ENCODE data around the gene PLPPR5. TPM values are rescaled to one million over a fixed set of nuclear protein-coding genes. Genes with fewer than 3 reads are reported as not detected.

PLPPR5 gene
- total RNA-seq, 2 experiments from 2014 or later = not detected

- Mint-ChIP-seq H3K36me3 (ENCODE audit: low read depth) (no peaks in the 10 kb centered on the region), H3K27ac (no peak overlapping the region), H3K27me3 (no peaks in the 10 kb centered on the region), H3K4me3 (no peak overlapping the region), H3K9me3 (no peaks in the 10 kb centered on the region), H3K4me1 (ENCODE audit: low read depth) (no peaks in the 10 kb centered on the region)
- Histone ChIP-seq H3K4me3 (ENCODE audit: low read length) (no peak overlapping the region), H3K27ac (ENCODE audit: low read depth in 1 of 2, low read length in 2 of 2) (no peak overlapping the region), H3K27me3 (ENCODE audit: control insufficient read depth in 1 of 2, insufficient read depth in 2 of 2, low read length in 2 of 2) (no peaks in the 10 kb centered on the region), H3K36me3 (ENCODE audit: insufficient read depth, low read length) (no peaks in the 10 kb centered on the region), H3K4me1 (ENCODE audit: insufficient read depth, low read length) (no peaks in the 10 kb centered on the region), H3K9me3 (ENCODE audit: control insufficient read depth in 1 of 2, insufficient read depth in 1 of 2, low read length in 2 of 2) (no peaks in the 10 kb centered on the region)
- ATAC-seq (ENCODE audit: poor library complexity) (no peak), DNase-seq (no peak)
- CTCF ChIA-PET = no interaction called here
- no peak for TF ChIP-seq CTCF (IDR thresholded peaks at IDR 0.05)
- POLR2A ChIA-PET = no interaction called here
- intact Hi-C loops (cut with DNase I, micrococcal nuclease) = no loop called here
Observed at GRCh38 chr1:98947071-98947470, 57.6 kb downstream of the PLPPR5 start.

- Mint-ChIP-seq H3K4me3 (no peak overlapping the region), H3K4me1 (ENCODE audit: low read depth) (no peaks in the 10 kb centered on the region), H3K36me3 (ENCODE audit: low read depth) (no peaks in the 10 kb centered on the region), H3K9me3 (no peaks in the 10 kb centered on the region), H3K27ac (no peak overlapping the region), H3K27me3 (no peaks in the 10 kb centered on the region)
- ATAC-seq (ENCODE audit: poor library complexity) (no peak), DNase-seq (no peak)
- TF ChIP-seq CTCF (IDR thresholded peaks at IDR 0.05) = no peak
- no peaks in the 10 kb centered on the region for H3K27me3 ChIP-seq (ENCODE audit: control insufficient read depth in 1 of 2, insufficient read depth in 2 of 2, low read length in 2 of 2)
- no peak overlapping the region for H3K27ac ChIP-seq (ENCODE audit: low read depth in 1 of 2, low read length in 2 of 2)
- POLR2A ChIA-PET = no interaction called here
- no peaks in the 10 kb centered on the region for H3K36me3 ChIP-seq (ENCODE audit: insufficient read depth, low read length)
- H3K9me3 ChIP-seq (ENCODE audit: control insufficient read depth in 1 of 2, insufficient read depth in 1 of 2, low read length in 2 of 2) = no peaks in the 10 kb centered on the region
- no peak overlapping the region for H3K4me3 ChIP-seq (ENCODE audit: low read length)
- no peaks in the 10 kb centered on the region for H3K4me1 ChIP-seq (ENCODE audit: insufficient read depth, low read length)
- CTCF ChIA-PET = no interaction called here
- intact Hi-C loops (cut with DNase I, micrococcal nuclease) = loop anchor here in 1 of 2 experiments (2.0 kb wide), 1 partner anchor 146 kb away; no protein-coding TSS in a partner anchor
Observed at GRCh38 chr1:98940722-98941079, 64.0 kb downstream of the PLPPR5 start.

DNA sequence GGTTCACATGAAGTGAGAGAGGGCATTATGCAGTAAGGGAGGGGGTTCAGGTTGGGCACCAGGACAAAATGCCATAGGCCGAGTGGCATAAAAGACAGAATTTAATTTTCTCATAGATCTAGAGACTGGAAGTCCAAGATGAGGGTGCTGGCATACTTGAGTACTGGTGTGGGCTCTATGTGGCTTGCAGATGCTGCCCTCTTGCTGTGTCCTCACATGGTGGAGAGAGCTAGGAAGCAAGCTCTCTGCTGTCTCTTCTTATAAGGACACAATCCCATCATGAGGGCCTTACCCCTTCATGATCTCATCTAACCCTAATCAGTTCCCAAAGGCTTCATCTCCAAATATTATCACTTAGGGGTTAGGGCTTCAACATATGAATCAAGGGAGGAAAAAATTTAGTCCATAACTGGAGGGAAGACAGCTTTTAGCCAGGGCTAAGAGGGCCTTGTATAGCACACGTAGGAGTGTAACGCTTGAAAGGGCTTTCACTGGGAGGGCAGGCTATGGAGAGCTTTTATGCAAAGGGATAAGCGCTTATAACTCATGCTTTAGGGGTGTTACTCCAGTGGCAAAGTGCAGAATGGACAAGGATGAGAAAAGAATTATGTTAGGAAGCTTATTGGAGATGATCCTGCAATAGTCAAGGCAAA lies 64.5 kb downstream of the PLPPR5 start:
- TF ChIP-seq CTCF (IDR thresholded peaks at IDR 0.05) = no peak
- peak in 4 of 14 experiments; percentile 5 to 32 (median 15) for DNase-seq
- Histone ChIP-seq H3K27ac (ENCODE audit: low read depth in 1 of 2, low read length in 2 of 2) (no peak overlapping the region), H3K36me3 (ENCODE audit: insufficient read depth, low read length) (no peaks in the 10 kb centered on the region), H3K9me3 (ENCODE audit: control insufficient read depth in 1 of 2, insufficient read depth in 1 of 2, low read length in 2 of 2) (no peaks in the 10 kb centered on the region), H3K4me3 (ENCODE audit: low read length) (no peak overlapping the region), H3K27me3 (ENCODE audit: control insufficient read depth in 1 of 2, insufficient read depth in 2 of 2, low read length in 2 of 2) (no peaks in the 10 kb centered on the region), H3K4me1 (ENCODE audit: insufficient read depth, low read length) (no peaks in the 10 kb centered on the region)
- ChIA-PET POLR2A (no interaction called here), CTCF (no interaction called here)
- no peaks in the 10 kb centered on the region for H3K36me3 Mint-ChIP-seq (ENCODE audit: low read depth)
- ATAC-seq (ENCODE audit: poor library complexity) = no peak
- H3K4me3 Mint-ChIP-seq = no peak overlapping the region
- intact Hi-C loops (cut with DNase I, micrococcal nuclease) = loop anchor here in 1 of 2 experiments (2.0 kb wide), 1 partner anchor 145 kb away; no protein-coding TSS in a partner anchor
- no peaks in the 10 kb centered on the region for H3K27me3 Mint-ChIP-seq
- H3K27ac Mint-ChIP-seq = no peak overlapping the region
- H3K9me3 Mint-ChIP-seq = no peaks in the 10 kb centered on the region
- H3K4me1 Mint-ChIP-seq (ENCODE audit: low read depth) = no peaks in the 10 kb centered on the region
